ENCODE data around the gene SPOCK2. TPM values are rescaled to one million over a fixed set of nuclear protein-coding genes. Genes with fewer than 3 reads are reported as not detected.
A peak's percentile ranks its signal among the peaks of the same experiment; 100 is the strongest.

SPOCK2 gene
- total RNA-seq, 1 donor from 2014 or later: 108 TPM

DNA sequence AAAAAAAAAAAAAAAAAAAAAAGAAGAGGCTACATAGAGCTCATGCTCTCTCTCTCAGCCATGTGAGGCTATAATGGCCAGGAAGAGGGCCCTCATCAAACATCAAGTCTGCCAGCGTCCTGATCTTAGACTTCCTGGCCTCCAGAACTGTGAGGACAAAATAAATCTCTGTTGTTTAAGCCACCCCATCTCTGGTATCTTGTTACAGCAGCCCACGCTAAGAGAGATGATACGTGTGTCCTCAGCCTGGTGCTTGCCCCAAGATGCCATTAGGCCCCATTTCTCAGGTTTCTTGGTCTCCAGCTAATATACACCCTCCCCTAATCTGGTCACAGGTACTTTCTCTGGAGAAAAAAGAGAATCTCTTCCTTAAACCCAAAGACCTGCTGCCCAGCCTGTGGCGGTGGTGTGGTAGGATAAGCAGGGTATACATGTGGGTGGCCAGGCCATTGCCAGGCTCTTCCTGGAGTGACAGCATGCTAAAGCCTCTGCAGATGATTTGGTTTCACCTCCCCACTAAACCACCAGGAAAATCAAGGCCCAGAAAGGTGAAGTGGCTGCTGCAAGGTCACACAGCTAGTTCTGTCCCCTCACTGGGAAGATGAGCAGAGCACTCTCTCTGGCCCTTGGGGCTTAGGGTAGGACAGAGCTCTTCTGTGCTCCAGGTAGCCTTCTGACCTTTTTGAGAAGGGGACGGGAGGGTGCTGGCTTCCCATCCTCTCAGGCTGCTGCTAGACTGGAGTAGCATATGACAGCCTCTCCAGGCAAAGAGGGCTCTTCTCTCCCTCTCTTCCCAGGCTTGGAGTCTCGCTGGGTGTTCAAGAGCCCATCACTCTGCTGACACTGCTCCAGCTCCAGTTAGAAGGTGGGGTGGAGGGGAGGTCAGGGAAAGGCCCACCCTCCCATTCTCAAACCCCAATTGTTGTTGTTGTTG, 5.2 kb downstream of the SPOCK2 start:
- Histone ChIP-seq H3K4me1 (peaks cover 29% of the 10 kb centered on the region), H3K36me3 (no peaks in the 10 kb centered on the region), H3K27me3 (ENCODE audit: low read depth) (peaks cover 17% of the 10 kb centered on the region), H3K4me3 (no peak overlapping the region), H3K27ac (peak overlapping the region; percentile 3), H3K9me3 (no peaks in the 10 kb centered on the region)
- intact Hi-C loops (cut with DNase I): no loop called here
- DNase-seq: no peak
- no peak for ATAC-seq
- TF ChIP-seq, protein P1, sequence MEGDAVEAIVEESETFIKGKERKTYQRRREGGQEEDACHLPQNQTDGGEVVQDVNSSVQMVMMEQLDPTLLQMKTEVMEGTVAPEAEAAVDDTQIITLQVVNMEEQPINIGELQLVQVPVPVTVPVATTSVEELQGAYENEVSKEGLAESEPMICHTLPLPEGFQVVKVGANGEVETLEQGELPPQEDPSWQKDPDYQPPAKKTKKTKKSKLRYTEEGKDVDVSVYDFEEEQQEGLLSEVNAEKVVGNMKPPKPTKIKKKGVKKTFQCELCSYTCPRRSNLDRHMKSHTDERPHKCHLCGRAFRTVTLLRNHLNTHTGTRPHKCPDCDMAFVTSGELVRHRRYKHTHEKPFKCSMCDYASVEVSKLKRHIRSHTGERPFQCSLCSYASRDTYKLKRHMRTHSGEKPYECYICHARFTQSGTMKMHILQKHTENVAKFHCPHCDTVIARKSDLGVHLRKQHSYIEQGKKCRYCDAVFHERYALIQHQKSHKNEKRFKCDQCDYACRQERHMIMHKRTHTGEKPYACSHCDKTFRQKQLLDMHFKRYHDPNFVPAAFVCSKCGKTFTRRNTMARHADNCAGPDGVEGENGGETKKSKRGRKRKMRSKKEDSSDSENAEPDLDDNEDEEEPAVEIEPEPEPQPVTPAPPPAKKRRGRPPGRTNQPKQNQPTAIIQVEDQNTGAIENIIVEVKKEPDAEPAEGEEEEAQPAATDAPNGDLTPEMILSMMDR (IDR thresholded peaks at IDR 0.05): no peak

- TF ChIP-seq, protein P1 (IDR thresholded peaks at IDR 0.05): no peak
- no peaks in the 10 kb centered on the region for H3K9me3 ChIP-seq
- DNase-seq: peak; percentile 69
- peaks cover 17% of the 10 kb centered on the region for H3K4me1 ChIP-seq
- peaks cover 7% of the 10 kb centered on the region for H3K27me3 ChIP-seq (ENCODE audit: low read depth)
- peak overlapping the region; percentile 74 for H3K27ac ChIP-seq
- no peaks in the 10 kb centered on the region for H3K36me3 ChIP-seq
- intact Hi-C loops (cut with DNase I): no loop called here
- H3K4me3 ChIP-seq: no peak overlapping the region
- peak; percentile 51 to 58 for ATAC-seq
These were observed 6.4 kb downstream of the SPOCK2 start for GRCh38 chr10:72081772-72082590.

- peak overlapping the region; percentile 74 for H3K27ac ChIP-seq
These were observed 7.1 kb downstream of the SPOCK2 start for GRCh38 chr10:72081210-72081609.

DNA sequence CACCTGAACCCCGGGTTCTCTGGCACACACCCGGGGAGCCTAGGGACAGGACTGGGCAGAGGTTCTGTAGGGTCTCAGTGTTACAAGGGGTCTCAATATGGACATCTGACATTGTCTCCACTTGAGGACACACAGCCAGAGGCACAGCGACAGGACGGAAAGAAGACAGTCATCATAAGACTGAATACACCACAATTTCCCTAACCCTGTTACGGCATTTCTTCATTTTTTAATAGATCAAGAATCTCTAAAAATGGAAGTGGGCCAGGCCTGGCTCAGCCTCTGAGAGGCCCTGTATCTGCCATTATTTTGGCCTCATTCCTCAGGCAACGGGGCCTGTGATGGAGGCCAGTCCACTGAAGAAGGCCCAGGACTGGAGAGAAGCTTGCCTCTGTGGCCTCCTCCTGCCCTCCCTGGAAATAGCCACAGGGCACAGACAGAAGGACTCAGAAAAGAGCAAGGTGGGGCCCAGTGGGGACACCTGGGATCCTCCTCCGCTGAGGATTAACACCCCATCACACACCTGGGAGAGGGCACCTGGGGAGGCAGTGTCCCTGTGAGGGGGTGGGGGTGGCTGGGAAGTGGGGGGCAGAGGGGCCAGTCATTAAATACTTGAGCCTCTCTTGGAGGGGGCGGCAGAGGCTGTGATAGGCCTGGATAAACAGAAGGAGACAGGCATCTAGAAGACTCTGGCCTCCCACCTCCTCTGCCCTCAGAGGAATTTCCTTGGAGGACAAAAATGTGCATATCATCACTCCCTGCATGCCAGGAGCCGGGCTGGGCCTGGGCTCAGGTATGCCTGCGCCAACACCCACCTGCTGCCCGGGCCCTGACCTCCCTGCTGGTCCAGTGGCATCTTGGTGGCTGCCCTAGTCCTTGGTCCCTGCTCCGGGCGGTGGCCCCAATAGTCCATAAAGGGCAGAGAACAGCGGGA, 8.0 kb downstream of the SPOCK2 start:
- Histone ChIP-seq H3K9me3 (no peaks in the 10 kb centered on the region), H3K4me3 (no peak overlapping the region), H3K27ac (peak overlapping the region; percentile 74), H3K36me3 (no peaks in the 10 kb centered on the region), H3K27me3 (ENCODE audit: low read depth) (no peaks in the 10 kb centered on the region), H3K4me1 (peaks cover 7% of the 10 kb centered on the region)
- ATAC-seq: peak; percentile 73 to 80
- intact Hi-C loops (cut with DNase I): no loop called here
- peak; percentile 74 for DNase-seq
- TF ChIP-seq, protein P1 (IDR thresholded peaks at IDR 0.05): no peak

More at GRCh38 chr10:72081210-72081609, 7.1 kb downstream of the SPOCK2 start:
- TF ChIP-seq, protein P1 (IDR thresholded peaks at IDR 0.05): no peak
- Histone ChIP-seq H3K27me3 (ENCODE audit: low read depth) (peaks cover under 1% of the 10 kb centered on the region), H3K36me3 (no peaks in the 10 kb centered on the region), H3K4me1 (peaks cover 11% of the 10 kb centered on the region), H3K4me3 (no peak overlapping the region), H3K9me3 (no peaks in the 10 kb centered on the region)
- no peak for ATAC-seq
- no peak for DNase-seq
- intact Hi-C loops (cut with DNase I): no loop called here

GRCh38 chr10:72079356-72079755, 9.0 kb downstream of the SPOCK2 start:
- H3K4me1 ChIP-seq: peaks cover 7% of the 10 kb centered on the region
- DNase-seq: no peak
- no peak for ATAC-seq
- TF ChIP-seq, protein P1 (IDR thresholded peaks at IDR 0.05): no peak
- H3K36me3 ChIP-seq: no peaks in the 10 kb centered on the region
- no peak overlapping the region for H3K4me3 ChIP-seq
- no peaks in the 10 kb centered on the region for H3K27me3 ChIP-seq (ENCODE audit: low read depth)
- H3K9me3 ChIP-seq: no peaks in the 10 kb centered on the region
- H3K27ac ChIP-seq: peak overlapping the region; percentile 44
- intact Hi-C loops (cut with DNase I): no loop called here

Data from lower lobe of right lung (tissue), 2 donors.